Adrenal gland (tissue), 12 donors: ENCODE measurements around the gene HMGA1. TPM values are rescaled to one million over a fixed set of nuclear protein-coding genes. Genes with fewer than 3 reads are reported as not detected.
A peak's percentile ranks its signal among the peaks of the same experiment; 100 is the strongest.

ENCODE experiments used
- DNase-seq, 7 donors: peaks; one replicate each; pipeline ENCODE4 v3.0.0-alpha.2; 2019 to 2020
- H3K27ac ChIP-seq, 5 donors: fragments of 200-600 bp; sonication (generic) in 4 of 5; 1 replicate in 3 of 5; 2 replicates in 2 of 5; pipeline versions ENCODE4 v1.5.1 to v1.8.0; 2016 to 2020; ENCODE audit warnings: mild to moderate bottlenecking in 1 of 5
- H3K27me3 ChIP-seq: fragments of 200-600 bp; 2 replicates; pipeline ENCODE4 v1.8.0; 2021
- H3K36me3 ChIP-seq, 2 donors: fragments of 200-600 bp; replicated peaks in 1 of 2; 1 replicate in 1 of 2; 2 replicates in 1 of 2; pipeline versions ENCODE4 v1.5.1 to v1.8.0; 2018 to 2022
- H3K4me1 ChIP-seq, 2 donors: fragments of 200-600 bp; replicated peaks in 1 of 2; 1 replicate in 1 of 2; 2 replicates in 1 of 2; pipeline versions ENCODE4 v1.5.1 to v1.8.0; 2018 to 2021
- H3K4me3 ChIP-seq, 4 donors: fragments of 200-600 bp; sonication (generic) in 3 of 4; one replicate each; pipeline ENCODE4 v1.5.1; 2016 to 2018
- H3K9me3 ChIP-seq, 3 donors: fragments of 200-600 bp; sonication (generic) in 1 of 3; replicated peaks in 1 of 3; 1 replicate in 2 of 3; 2 replicates in 1 of 3; pipeline versions ENCODE4 v1.5.1 to v1.8.0; 2016 to 2021
- POLR2A ChIP-seq, 2 donors: fragments of 450-650 bp; IDR thresholded peaks; one replicate each; pipeline ENCODE4 v1.6.1; 2017; ENCODE audit warnings: antibody characterized with exemption in 2 of 2, mild to moderate bottlenecking in 2 of 2, moderate library complexity in 1 of 2
- WGBS, 4 donors: extraction: QIAGEN DNeasy Blood & Tissue Kit in 2 of 4; methylation state at CpG; one replicate each; pipeline versions ENCODE4 v1.1.5 to v1.1.7; 2013 to 2017; 5-methylcytosine and 5-hydroxymethylcytosine counted together
- intact Hi-C, 2 donors: fragments of 100-400 bp; cut with DNase I; formaldehyde crosslinking; loops; one replicate each; pipeline versions ENCODE4 v1.14.1 to v1.15.0; 2022 to 2023
- polyA plus RNA-seq, 3 donors: library from polyadenylated mRNA; stranded (reverse); fragments of 200-250 nt in 2 of 3; fragments of 350-450 nt in 1 of 3; fragmentation: Illumina TruSeq in 1 of 3; extraction: RNeasy Lipid Tissue Mini Kit (QIAGEN cat#74804) in 1 of 3; gene quantifications; one replicate each; pipeline ENCODE4 v1.2.3, GENCODE V29; 2013 to 2014
- total RNA-seq, 9 donors: library from RNA; depleted of rRNA in 4 of 9; stranded (reverse); fragments of >200 nt in 4 of 9; fragments of 120-200 nt in 1 of 9; fragmentation: NEBNext Ultra II Directional in 1 of 9; extraction: Animal tissue kit (Norgen Biotek cat#: 25700) in 1 of 9; gene quantifications; one replicate each; pipeline versions ENCODE4 v1.1.0 to v1.2.4, GENCODE V29; 2013 to 2023
- TF ChIP-seq, protein P1 (sequence below), 6 experiments: fragments of 450-650 bp in 4 of 6; fragments of 200-600 bp in 2 of 6; sonication (generic) in 1 of 6; IDR thresholded peaks; 1 replicate in 5 of 6; 2 replicates in 1 of 6; pipeline versions ENCODE4 v1.5.1 to v1.8.0; 2016 to 2021; ENCODE audit warnings: antibody characterized with exemption in 6 of 6, mild to moderate bottlenecking in 2 of 6, moderate library complexity in 1 of 6
- donor health status: healthy with polysubstance abuse.
- donor health status: Bipolar disorder and iron deficiency.
- donor health status: DM: yes; HTN: yes; CAD: no.
- donor health status: DM: no; HTN: no; CAD: no.
- donor health status: DM: no; HTN: no; CAD: no.
- donor health status: DM: yes; HTN: yes; CAD: no.

Gene HMGA1
- total and polyA plus RNA-seq, 12 donors = 3.6 to 27.0 (median 11.8) TPM

DNA sequence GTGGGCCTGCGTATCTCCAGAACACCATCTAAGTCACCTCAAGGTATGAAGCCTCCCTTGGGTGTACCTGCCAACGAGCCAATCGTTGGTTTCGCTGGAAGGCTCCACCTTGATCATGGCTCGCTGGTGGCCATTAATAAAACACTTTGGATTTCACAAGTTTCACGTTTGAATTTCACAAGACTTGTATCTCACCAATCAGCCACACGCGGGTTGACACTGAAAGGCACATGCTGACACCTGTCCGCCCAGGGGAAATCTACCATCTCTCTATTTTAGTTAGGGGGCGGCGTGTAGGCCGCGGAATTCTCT, 586 bp upstream of the HMGA1 start:
- H3K4me1 ChIP-seq = peaks cover 5 to 18% of the 10 kb centered on the region in 2 donors
- WGBS, 4 donors = 47 to 60% (median 49%) methylated on average over 12 to 13 of the region's 13 CpGs
- no peaks in the 10 kb centered on the region for H3K9me3 ChIP-seq
- DNase-seq = no peak
- TF ChIP-seq POLR2A (IDR thresholded peaks at IDR 0.05) = no peak
- TF ChIP-seq, protein P1, sequence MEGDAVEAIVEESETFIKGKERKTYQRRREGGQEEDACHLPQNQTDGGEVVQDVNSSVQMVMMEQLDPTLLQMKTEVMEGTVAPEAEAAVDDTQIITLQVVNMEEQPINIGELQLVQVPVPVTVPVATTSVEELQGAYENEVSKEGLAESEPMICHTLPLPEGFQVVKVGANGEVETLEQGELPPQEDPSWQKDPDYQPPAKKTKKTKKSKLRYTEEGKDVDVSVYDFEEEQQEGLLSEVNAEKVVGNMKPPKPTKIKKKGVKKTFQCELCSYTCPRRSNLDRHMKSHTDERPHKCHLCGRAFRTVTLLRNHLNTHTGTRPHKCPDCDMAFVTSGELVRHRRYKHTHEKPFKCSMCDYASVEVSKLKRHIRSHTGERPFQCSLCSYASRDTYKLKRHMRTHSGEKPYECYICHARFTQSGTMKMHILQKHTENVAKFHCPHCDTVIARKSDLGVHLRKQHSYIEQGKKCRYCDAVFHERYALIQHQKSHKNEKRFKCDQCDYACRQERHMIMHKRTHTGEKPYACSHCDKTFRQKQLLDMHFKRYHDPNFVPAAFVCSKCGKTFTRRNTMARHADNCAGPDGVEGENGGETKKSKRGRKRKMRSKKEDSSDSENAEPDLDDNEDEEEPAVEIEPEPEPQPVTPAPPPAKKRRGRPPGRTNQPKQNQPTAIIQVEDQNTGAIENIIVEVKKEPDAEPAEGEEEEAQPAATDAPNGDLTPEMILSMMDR (IDR thresholded peaks at IDR 0.05) = no peak
- peak overlapping the region in 2 of 4 donors; percentile 43 to 79 for H3K4me3 ChIP-seq
- intact Hi-C loops = no loop called here
- H3K27me3 ChIP-seq = no peaks in the 10 kb centered on the region
- peak overlapping the region in 4 of 5 donors; percentile 46 to 87 (median 66) for H3K27ac ChIP-seq
- H3K36me3 ChIP-seq = no peaks in the 10 kb centered on the region

DNA sequence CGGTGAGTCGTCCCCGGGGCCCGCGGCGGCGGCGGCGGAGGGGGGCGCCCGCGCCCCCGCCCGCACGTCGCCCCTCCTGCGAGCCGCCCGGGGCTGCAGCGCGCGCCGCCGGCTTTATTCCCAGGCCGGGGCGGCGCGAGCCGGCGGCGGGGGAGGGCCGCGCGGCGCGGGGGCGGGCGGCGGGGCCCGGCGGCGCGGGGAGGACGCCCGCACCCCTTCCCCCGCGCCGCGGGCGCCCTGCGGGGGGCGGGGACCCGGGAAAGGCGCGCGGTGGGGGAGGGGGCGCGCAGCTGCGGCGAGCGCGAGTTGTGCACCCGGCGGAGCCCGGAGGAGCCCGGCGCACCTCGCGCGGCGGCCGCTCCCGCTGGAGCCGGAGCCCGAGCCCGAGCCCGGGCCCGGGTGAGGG, 646 bp downstream of the HMGA1 start:
- no peaks in the 10 kb centered on the region for H3K9me3 ChIP-seq
- H3K4me1 ChIP-seq = peaks cover 5 to 18% of the 10 kb centered on the region in 2 donors
- no peaks in the 10 kb centered on the region for H3K36me3 ChIP-seq
- peak overlapping the region in 2 of 5 donors; percentile 65 to 87 for H3K27ac ChIP-seq
- H3K27me3 ChIP-seq = no peaks in the 10 kb centered on the region
- WGBS, 4 donors = 0 to 1% (median 1%) methylated on average over 2 to 78 of the region's 78 CpGs; no CpG with 5 or more reads in 1 of the 4 donors
- peak overlapping the region in 2 of 4 donors; percentile 40 to 79 for H3K4me3 ChIP-seq
- peak in 2 of 7 donors; percentile 25 to 49 for DNase-seq
- intact Hi-C loops = no loop called here
- TF ChIP-seq, protein P1 (IDR thresholded peaks at IDR 0.05) = no peak
- no peak for TF ChIP-seq POLR2A (IDR thresholded peaks at IDR 0.05)

DNA sequence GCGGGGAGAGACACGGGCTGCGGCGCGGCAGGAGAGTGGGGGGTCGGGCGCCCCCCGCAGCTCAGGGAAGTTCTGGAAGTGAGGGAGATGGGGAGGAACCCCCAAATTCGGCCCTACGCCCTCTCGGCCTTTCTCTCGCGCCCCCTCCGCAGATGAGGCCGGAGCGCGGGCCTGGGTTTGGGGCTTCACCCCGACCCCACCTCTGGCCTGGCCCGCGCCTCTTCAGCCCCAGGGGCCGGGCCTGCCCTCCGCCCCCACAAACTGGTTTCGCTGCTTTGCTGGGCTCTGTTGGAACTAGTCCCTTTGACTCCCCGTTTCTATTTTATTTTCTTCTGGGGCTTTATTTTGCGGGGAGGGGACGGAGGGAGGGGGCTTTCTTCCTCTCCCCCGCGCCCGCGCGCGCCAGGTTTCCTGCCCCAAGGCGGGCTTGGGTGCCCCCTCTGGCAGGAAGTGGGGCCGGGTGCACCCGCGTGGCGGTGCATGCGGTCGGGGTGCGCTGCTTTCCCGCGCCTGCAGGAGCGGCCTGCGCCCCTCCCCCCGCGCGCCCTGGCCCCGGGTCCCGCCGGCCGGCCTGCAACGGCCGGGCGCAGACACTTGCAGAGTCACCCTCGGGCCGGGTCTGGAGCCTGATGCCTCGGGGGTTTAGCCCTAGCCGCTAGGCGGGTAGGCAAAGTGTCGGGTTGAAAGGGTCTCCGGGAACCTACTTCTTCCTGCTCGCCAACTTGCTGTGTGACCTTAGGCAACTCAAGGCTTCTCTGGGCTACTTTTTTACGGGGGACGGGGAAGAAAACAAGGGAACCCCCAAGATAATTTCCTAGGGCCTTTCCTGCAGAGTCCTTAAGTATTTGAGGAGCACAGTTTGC, 1.3 kb downstream of the HMGA1 start:
- peak overlapping the region in 2 of 4 donors; percentile 40 to 78 for H3K4me3 ChIP-seq
- peaks cover 5 to 18% of the 10 kb centered on the region in 2 donors for H3K4me1 ChIP-seq
- TF ChIP-seq POLR2A (IDR thresholded peaks at IDR 0.05) = no peak
- TF ChIP-seq, protein P1 (IDR thresholded peaks at IDR 0.05) = peak in 3 of 6 experiments; percentile 4 to 26 (median 8)
- no peaks in the 10 kb centered on the region for H3K9me3 ChIP-seq
- H3K36me3 ChIP-seq = no peaks in the 10 kb centered on the region
- H3K27ac ChIP-seq = peak overlapping the region in 2 of 5 donors; percentile 65 to 87
- 9 to 25% (median 13%) methylated on average over 18 to 64 of the region's 64 CpGs for WGBS, 4 donors
- intact Hi-C loops = no loop called here
- H3K27me3 ChIP-seq = no peaks in the 10 kb centered on the region
- DNase-seq = peak in 2 of 7 donors; percentile 23 to 47

DNA sequence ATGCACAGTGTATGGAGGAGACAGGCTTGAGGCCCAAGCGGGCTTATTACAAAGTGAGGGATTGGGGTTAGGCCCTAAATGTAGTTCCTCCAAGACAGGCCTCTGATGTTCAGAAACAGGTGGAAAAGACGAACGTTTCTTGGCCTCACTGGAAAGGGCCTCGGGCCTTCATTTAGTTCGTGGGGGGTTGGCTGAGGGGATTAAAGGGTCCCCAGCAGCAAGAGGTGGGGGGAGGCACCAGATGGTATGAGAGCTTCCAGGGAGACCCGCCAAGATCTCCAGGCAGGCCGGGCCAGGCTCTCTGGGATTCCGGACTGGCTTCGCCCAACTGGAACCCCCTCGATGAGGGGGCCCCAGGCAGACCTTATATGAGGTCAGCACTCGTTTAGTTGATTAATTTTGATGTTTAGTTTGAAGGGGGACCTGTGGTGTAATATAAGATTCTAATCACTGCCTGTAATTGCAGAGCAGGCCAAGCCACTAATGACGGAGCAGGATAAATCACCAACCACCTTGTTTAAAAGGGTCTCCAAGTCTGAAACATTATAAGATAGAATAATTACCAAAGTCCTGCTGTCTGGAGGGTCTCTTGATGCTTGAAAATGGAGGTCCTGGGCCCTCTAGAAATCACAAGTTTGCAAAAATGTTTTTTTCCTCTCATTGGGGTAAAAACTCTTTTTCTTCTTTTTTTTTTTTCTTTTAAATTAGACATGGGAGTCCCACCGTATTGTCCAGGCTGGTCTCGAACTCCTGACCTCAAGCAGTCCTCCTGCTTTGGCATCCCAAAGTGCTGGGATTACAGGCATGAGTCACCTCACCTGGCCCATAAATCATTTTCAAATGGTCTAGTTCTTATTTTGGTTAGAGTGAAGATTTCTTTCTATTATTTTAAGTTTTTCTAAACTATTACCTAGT, 2.2 kb downstream of the HMGA1 start:
- Histone ChIP-seq H3K4me3 (no peak overlapping the region), H3K4me1 (peaks cover 5 to 19% of the 10 kb centered on the region in 2 donors), H3K36me3 (no peaks in the 10 kb centered on the region), H3K27me3 (no peaks in the 10 kb centered on the region), H3K9me3 (no peaks in the 10 kb centered on the region), H3K27ac (no peak overlapping the region)
- WGBS, 4 donors = 77 to 92% (median 85%) methylated on average over 14 of the region's 14 CpGs
- intact Hi-C loops = no loop called here
- DNase-seq = peak in 1 of 7 donors; percentile 14
- no peak for TF ChIP-seq POLR2A (IDR thresholded peaks at IDR 0.05)
- TF ChIP-seq, protein P1 (IDR thresholded peaks at IDR 0.05) = no peak
